GM10266 (cell line): ENCODE measurements around the gene FKBP7.
"Not testable (repeated sequence)": the region's sequence is repeated elsewhere in the genome, so short reads cannot be mapped to it uniquely, and the experiment has no call there.

Experiments
- DNase-seq: peaks from one replicate; pipeline ENCODE4 v3.0.0; 2012; ENCODE audit errors: extremely low spot score
- TF ChIP-seq, protein P1 (sequence below): IDR thresholded peaks from 2 replicates; pipeline ENCODE4 v1.5.1; 2012; ENCODE audit warnings: mild to moderate bottlenecking, low read depth; ENCODE audit not compliant: control insufficient read depth, insufficient read depth; ENCODE audit errors: missing control alignments

Gene FKBP7

DNA sequence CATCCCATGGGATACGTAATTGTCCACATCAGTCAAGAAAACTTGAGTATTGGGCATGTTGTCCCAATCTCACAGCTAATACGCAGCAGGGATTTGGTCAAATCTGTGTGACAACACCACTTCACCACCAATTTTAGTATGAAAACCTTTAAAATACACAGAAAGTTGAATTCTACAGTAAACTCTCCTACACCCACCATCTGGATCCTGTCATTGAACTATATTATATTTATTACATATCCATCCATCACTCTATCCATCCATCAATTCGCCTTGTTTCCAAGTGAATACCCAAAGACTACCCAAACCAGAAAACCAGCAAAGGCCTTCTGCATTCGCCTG lies 846 bp upstream of the FKBP7 start:
- DNase-seq = no peak
- TF ChIP-seq, protein P1, sequence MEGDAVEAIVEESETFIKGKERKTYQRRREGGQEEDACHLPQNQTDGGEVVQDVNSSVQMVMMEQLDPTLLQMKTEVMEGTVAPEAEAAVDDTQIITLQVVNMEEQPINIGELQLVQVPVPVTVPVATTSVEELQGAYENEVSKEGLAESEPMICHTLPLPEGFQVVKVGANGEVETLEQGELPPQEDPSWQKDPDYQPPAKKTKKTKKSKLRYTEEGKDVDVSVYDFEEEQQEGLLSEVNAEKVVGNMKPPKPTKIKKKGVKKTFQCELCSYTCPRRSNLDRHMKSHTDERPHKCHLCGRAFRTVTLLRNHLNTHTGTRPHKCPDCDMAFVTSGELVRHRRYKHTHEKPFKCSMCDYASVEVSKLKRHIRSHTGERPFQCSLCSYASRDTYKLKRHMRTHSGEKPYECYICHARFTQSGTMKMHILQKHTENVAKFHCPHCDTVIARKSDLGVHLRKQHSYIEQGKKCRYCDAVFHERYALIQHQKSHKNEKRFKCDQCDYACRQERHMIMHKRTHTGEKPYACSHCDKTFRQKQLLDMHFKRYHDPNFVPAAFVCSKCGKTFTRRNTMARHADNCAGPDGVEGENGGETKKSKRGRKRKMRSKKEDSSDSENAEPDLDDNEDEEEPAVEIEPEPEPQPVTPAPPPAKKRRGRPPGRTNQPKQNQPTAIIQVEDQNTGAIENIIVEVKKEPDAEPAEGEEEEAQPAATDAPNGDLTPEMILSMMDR = no peak

DNA sequence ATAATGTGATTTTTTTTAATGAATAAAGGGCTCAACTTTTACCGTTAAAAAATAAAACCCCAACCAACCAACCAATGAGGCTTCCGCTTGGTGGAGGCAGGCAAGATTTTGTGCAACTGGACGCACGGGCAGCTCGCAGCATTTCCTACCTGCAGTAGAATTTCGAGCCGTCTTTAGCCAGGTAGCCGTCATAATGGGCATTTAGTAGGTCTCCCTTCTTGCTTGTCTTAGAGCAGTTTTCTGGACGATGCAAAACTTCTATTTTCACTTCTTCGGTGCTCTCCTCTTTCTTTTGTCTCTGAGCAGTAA lies 316 bp downstream of the FKBP7 start:
- TF ChIP-seq, protein P1 = no peak
- peak; percentile 32 for DNase-seq

DNA sequence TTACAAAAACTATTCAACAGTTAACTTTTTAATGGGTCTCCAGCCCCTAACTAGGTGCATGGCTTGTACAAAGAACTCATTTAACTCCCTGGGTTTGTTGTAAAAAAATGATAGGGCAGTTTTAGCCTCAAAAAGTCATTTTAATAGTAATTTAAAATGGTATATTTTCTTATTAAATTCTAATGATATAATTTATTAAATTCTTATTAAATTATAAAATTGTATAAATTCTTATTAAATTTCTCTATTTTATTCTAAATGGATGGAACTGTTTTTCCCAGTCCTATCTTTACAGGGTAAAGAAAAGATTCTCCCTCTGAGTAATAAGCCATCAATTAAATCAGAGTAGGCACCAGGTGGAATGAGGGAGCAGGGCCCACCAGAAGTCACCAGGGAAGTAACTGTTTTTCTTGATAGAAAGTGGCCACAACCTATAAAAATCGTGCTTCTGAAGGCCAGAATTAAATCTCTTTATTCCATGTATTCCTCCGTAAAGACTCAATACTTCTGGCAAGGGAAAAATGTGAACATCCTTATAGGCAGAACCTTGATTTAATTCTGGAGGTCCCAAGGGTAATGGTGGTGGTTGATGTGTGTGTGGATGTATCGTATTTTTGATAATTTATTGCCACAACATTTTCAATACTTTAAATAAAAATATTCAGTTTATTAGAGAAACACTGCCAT lies 814 bp downstream of the FKBP7 start:
- DNase-seq = no peak
- TF ChIP-seq, protein P1 = no peak

DNA sequence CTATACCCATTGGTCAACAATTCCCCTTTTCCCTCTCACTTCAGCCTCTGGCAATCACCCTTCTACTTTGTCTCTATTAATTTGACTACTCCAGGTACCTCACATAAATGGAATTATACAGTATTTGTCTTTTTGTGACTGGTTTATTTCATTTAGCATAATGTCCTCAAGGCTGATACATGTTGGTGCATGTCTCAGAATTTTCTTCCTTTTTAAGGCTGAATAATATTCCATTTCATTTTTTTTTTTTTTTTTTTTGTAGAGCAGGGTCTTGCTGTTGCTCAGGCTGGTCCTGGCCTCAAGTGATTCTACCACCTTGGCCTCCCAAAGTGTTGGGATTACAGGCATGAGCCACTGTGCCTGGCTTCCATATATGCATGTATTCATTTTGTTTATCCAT lies 1.9 kb downstream of the FKBP7 start:
- TF ChIP-seq, protein P1 = no peak
- DNase-seq = no peak

DNA sequence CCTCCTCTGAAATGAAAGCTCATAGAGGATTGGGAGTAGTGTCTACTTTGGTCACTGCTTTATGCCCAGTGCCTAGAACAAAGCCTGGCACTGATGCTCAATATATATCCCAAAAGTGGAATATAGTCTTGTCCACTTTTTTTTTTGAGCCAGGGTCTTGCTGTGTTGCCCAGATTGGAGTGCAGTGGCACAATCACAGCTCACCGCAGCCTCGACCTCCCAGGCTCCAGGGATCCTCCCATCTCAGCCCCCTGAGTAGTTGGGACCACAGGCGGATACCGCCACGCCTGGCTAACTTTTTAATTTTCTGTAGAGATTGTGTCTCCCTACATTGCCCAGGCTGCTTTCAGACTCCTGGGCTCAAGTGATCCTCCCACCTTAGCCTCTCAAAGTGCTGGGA lies 3.8 kb downstream of the FKBP7 start:
- no peak for DNase-seq
- TF ChIP-seq, protein P1 = no peak

DNA sequence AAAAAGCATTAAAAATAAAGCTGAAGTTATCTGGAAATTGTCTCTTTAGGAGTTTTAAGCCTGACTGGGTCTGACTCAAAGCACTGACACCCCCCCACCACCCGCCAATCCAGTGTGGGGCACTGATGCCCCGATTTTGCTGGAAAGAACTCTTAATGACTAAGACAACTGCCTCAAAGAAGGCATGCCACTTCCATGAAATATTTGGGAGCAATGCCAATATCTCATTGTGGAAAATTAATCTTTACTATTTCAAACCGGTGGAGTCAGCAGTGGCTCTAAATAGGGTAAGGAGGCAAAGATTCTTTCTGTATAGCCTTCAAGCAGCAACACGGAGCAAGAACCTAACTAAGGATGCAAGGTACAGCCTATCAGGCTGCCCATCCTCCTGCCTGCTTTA lies 4.5 kb downstream of the FKBP7 start:
- TF ChIP-seq, protein P1 = no peak
- no peak for DNase-seq

DNA sequence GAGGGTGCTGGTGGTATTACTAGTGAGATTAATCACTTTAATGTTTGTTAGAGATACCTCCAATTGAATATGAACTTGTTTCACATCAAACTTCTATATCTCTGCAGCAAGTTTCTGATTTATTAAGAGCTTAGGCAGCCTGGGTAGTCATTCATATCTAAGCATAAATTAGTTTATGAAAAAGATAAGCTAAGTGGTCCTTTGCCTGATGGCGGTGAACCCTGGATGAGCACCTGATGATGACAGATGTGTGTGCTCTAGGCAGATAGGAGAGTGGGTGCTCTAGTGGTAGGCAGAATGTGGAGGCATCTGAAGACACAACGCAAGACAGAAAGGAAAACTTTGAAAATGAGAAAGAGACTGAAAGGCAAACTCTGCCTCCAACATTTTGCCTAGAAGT lies 5.0 kb downstream of the FKBP7 start:
- TF ChIP-seq, protein P1 = no peak
- no peak for DNase-seq

DNA sequence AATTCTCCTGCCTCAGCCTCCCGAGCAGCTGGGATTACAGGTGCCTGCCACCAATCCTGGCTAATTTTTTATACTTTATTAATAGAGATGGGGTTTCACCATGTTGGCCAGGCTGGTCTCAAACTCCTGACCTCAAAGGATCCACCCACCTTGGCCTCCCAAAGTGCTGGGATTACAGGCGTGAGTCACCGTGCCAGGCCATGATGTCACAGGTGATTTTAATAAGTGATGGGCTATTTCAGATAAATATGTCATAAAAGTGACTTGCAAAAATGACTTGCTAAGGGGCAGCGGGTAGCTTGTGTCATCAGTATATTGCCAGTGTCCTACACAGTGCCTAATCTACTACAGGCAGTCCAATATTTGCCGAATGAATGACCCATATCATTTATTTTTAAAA lies 7.1 kb downstream of the FKBP7 start:
- DNase-seq = not testable (repeated sequence)
